Right lobe of liver (tissue), 4 donors: ENCODE data around the gene ENO1.

Source experiments
- POLR2A ChIP-seq: fragments of 450-650 bp; IDR thresholded peaks from one replicate; pipeline ENCODE4 v1.6.1; 2017; ENCODE audit warnings: antibody characterized with exemption, mild to moderate bottlenecking
- TF ChIP-seq, protein P1 (sequence below), 4 donors: fragments of 200-600 bp in 3 of 4; fragments of 450-650 bp in 1 of 4; IDR thresholded peaks; one replicate each; pipeline versions ENCODE4 v1.5.1 to v1.8.0; 2016 to 2022; ENCODE audit warnings: antibody characterized with exemption in 4 of 4, mild to moderate bottlenecking in 2 of 4
- donor health status: DM: no; HTN: no; CAD: no.
- donor health status: DM: no; HTN: no; CAD: no.
- donor health status: DM: no; HTN: yes; CAD: no.

- TF ChIP-seq, protein P1, sequence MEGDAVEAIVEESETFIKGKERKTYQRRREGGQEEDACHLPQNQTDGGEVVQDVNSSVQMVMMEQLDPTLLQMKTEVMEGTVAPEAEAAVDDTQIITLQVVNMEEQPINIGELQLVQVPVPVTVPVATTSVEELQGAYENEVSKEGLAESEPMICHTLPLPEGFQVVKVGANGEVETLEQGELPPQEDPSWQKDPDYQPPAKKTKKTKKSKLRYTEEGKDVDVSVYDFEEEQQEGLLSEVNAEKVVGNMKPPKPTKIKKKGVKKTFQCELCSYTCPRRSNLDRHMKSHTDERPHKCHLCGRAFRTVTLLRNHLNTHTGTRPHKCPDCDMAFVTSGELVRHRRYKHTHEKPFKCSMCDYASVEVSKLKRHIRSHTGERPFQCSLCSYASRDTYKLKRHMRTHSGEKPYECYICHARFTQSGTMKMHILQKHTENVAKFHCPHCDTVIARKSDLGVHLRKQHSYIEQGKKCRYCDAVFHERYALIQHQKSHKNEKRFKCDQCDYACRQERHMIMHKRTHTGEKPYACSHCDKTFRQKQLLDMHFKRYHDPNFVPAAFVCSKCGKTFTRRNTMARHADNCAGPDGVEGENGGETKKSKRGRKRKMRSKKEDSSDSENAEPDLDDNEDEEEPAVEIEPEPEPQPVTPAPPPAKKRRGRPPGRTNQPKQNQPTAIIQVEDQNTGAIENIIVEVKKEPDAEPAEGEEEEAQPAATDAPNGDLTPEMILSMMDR (IDR thresholded peaks at IDR 0.05) = no peak
- no peak for TF ChIP-seq POLR2A
These were observed 4.0 kb downstream of the ENO1 start for GRCh38 chr1:8874230-8875201.
